Activated CD4-positive, alpha-beta T cell treated with anti-CD3 and anti-CD28 coated beads for 4 hours (primary cell): Measurements from ENCODE around the gene SORCS3.
"Not testable (repeated sequence)": the region's sequence is repeated elsewhere in the genome, so short reads cannot be mapped to it uniquely, and the experiment has no call there.

ENCODE experiments used
- DNase-seq, 2 donors: peaks; one replicate each; pipeline ENCODE4 v3.0.0-alpha.2; 2020

The SORCS3 gene

GRCh38 chr10:104690959-104691358 lies 49.9 kb downstream of the SORCS3 start:
- DNase-seq: no peak

DNA sequence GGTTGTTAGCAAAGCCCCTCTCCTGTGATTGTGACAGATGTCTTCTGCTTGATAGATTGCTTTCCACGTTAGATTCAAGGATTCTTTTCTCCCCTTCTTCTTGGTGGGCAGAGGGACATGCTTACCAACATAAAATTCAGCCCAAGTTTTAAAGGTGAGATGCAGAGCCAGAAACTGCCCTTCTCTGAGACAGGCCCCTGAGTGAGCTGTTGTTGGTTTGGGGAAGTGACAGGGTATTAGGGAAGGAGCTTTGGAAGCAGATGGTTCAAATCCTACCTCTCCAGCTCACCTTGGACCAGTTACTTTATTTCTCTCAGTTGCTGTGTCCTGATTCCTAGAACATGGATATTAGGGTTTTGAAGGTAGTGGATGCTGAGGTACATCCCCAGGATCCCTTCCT lies 53.0 kb downstream of the SORCS3 start:
- DNase-seq: no peak

DNA sequence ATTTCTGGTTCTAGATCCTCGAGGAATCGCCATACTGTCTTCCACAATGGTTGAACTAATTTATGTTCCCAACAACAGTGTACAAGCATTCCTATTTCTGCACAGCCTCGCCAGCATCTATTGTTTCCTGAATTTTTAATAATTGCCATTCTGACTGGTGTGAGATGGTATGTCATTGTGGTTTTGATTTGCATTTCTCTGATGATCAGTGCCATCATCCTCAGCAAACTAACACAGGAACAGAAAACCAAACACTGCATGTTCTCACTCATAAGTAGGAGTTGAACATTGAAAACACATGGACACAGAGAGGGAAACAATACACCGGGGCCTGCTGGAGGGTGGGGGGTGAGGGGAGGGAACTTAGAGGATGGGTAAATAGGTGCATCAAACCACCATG lies 62.2 kb downstream of the SORCS3 start:
- not testable (repeated sequence) for DNase-seq

DNA sequence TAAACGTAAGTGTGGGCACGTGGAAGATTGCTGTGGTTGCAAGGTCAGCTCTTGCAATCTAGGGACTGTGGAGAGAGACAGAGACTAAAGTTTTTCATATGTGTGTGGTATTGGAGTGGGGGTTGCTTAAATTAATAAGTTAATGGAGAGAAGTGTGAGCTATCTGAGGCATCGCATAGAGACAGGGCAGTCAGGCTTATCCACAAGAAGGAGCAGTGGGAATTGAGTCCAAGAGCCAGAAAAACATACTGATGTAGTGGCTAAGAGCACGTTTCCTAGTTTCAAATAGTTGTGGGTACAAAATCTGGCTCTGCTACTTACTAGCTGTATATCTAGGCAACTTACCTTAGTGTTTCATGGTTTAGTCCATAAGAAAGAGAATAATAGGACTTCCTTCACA lies 65.8 kb downstream of the SORCS3 start:
- no peak for DNase-seq

- no peak for DNase-seq
These were observed 66.7 kb downstream of the SORCS3 start for GRCh38 chr10:104707602-104708459.

- DNase-seq: no peak
These were observed 70.2 kb downstream of the SORCS3 start for GRCh38 chr10:104711302-104711721.

DNA sequence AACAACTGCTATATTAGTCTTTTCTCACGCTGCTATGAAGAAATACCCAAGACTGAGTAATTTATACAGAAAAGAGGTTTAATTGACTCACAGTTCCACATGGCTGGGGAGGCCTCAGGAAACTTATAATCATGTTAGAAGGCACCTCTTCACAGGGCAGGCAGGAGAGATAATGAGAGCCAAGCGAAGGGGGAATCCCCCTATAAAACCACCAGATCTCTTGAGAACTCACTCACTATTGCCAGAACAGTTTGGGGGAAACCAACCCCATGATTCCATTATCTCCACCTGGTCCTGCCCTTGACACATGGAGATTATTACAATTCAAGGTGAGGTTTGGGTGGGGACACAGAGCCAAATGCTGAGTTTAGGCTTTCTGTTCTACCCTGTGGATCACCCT lies 89.5 kb downstream of the SORCS3 start:
- DNase-seq: not testable (repeated sequence)

DNA sequence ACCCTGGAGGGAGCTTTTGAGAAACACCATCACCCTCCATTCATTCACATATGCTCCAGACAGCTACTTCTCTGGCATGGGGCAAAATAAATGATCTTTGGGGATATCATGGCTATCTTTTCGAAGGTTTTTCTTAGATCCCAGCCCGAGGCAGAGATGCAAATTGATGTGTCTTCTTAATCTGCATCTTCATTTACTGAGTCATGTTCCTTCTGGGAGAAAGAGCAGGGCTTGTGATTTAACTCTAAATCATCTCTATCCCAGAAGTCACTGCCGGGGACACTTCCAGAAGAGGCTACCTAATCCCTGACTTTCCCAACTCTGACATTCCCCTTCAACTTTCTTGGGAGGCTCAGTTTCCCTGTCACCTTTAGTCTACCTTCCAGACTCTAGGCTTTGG lies 90.1 kb downstream of the SORCS3 start:
- DNase-seq: no peak

DNA sequence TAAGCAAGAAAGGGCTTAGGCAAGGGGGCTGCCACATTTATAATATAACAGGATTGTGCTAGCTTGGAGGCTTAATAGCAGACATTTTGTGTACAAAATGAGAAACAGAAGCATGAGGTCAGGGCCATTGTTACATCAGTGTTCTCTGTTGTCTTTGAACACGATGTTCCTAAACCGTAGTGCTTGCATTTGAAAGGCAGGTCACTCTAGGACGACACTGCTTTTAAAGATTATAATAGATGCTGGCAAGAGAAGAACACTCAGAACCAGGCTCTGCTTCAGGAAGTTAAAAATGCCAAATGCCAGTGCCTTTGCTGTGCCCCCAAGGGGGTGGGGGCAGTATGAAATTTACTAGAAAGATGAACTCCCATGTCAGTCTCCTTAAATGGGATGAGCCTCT lies 91.1 kb downstream of the SORCS3 start:
- DNase-seq: no peak

GRCh38 chr10:104734433-104734832 lies 93.3 kb downstream of the SORCS3 start:
- DNase-seq: no peak

DNA sequence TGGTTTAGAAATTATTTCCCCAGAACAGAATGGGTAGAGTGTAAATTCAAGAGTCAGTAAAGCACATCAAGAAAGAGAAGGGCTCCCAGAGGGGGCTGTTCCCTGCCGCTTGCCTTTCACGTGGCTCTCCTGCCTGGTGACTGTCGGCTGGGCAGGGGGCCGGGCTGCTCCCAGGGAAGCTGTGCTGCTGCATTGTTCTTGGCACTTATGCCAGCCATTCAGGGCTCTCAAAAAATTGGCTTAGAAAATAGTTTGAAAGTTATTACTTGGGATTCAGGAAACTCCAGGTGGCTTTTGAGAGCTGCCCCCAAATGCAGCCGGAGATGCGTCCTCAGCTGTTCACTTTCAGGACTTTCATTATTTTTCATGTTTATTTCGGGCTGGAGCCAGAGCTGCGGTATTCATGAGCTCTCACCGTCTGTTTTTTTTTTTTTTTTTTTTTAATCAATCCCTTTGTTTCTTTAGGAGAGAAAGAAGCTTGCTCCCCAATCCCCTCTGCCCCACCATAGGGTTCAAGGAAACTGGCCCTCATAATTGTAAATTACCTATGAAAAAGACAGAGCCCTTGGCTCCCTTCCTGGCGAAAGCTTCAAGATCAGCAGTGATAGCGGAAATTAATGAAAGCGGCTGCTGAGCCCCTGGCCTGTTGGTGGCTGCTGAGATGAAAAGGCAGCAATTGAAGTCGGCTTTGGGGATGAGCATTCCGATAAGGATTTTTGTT lies 94.1 kb downstream of the SORCS3 start:
- DNase-seq: no peak

- no peak for DNase-seq
These were observed 94.8 kb downstream of the SORCS3 start for GRCh38 chr10:104735757-104736391.

GRCh38 chr10:104741127-104741526 lies 100.0 kb downstream of the SORCS3 start:
- no peak for DNase-seq

DNA sequence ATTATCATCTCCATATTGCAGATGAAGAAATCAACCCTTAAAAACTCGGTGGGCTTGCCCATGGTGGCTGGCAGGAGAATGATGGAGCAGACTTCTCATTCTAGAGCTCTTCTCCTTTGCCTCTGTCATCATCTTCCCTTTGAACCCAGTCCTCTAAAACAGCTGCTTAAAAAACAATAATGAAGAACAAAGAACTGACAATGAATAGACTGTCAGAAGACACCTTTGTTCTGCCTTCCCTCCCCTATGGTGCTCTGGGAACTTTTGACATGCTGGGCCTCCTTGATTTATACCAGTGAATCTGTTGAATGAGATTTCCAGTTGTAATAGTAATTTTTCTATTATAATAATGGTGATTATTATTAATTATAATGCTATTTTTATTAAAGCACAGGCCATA lies 103.0 kb downstream of the SORCS3 start:
- no peak for DNase-seq

- no peak for DNase-seq
These were observed 109.2 kb downstream of the SORCS3 start for GRCh38 chr10:104750291-104750690.

GRCh38 chr10:104762793-104763192 lies 121.7 kb downstream of the SORCS3 start:
- DNase-seq: no peak

DNA sequence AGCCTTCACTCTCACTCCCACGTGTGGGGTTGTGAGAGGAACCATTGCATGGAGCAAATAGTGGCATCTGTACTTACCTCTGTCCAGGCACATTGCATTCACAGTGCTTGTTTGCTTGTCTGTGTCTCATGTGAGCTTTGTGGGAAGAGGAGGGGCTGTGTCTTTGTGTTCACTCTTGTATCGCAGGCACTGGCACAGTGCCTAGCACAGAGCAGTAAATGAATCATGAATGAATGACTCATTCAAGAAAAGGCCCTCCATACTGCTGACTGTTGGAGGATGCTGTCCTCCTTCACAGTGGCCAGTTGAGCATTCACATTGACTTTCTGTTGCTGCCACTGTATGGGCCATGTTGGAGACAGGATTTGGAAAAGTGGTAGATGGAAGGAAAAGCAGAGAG lies 125.3 kb downstream of the SORCS3 start:
- DNase-seq: no peak

- no peak for DNase-seq
These were observed 126.2 kb downstream of the SORCS3 start for GRCh38 chr10:104767282-104767681.

DNA sequence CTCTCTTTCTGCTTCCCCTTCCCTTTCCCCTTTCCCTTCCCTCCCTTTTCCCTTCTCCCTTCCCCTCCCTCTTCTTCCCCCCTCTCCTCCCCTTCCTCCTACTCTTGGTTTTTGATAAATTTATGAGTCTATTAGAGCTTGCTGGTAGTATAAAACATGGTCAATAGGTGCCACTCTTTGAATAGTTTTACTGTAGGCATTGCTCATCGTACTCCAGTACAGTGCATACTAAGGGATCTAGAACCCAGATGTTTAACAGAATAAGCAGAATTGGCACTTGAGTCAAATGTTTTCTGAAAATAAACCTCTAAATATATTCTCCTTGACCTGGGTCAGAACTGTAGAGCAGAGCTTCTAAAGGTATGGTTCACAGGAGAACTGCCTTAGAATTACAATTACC lies 126.7 kb downstream of the SORCS3 start:
- no peak for DNase-seq

- no peak for DNase-seq
These were observed 132.0 kb downstream of the SORCS3 start for GRCh38 chr10:104773105-104773504.

- DNase-seq: no peak
These were observed 133.1 kb downstream of the SORCS3 start for GRCh38 chr10:104774234-104774633.

- no peak for DNase-seq
These were observed 136.2 kb downstream of the SORCS3 start for GRCh38 chr10:104777086-104777799.

DNA sequence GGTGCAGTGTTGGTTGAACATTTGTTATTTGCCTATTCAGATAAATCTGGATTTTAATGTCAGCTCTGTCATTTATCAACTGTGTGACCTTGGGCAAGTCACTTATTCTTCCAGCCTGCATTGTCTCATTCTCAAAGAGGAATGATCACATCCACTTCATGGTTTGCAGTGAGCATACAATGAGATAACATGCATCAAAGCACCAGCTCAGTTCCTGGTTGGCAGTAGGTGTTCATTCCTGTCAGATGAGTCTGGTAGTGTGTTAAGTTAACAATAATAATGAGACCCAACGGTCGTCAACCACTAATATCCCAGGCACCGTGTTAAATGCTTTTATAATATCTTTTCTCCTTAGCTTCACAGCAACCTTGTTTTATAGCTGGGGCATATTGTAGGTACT lies 137.3 kb downstream of the SORCS3 start:
- DNase-seq: no peak
